Liver (tissue), 9 donors: ENCODE measurements around the gene SARM1. TPM values are rescaled to one million over a fixed set of nuclear protein-coding genes. Genes with fewer than 3 reads are reported as not detected.

Experiments
- DNase-seq: peaks from one replicate; pipeline ENCODE4 v3.0.0-alpha.2; 2017; ENCODE audit warnings: low spot score
- H3K27ac ChIP-seq, 2 donors: one replicate each; pipeline ENCODE4 v1.7.0; 2013; ENCODE audit warnings: inconsistent platforms in 2 of 2, low read length in 2 of 2, control low read depth in 1 of 2, low read depth in 1 of 2, mild to moderate bottlenecking in 1 of 2
- H3K27me3 ChIP-seq, 4 donors: one replicate each; pipeline versions ENCODE4 v1.6.1 to v1.7.0; 2013; ENCODE audit warnings: low read length in 3 of 4, inconsistent platforms in 1 of 4, mild to moderate bottlenecking in 1 of 4, moderate library complexity in 1 of 4; ENCODE audit not compliant: control insufficient read depth in 4 of 4, insufficient read depth in 4 of 4
- H3K36me3 ChIP-seq, 4 donors: one replicate each; pipeline versions ENCODE4 v1.6.1 to v1.7.0; 2013; ENCODE audit warnings: low read length in 3 of 4, mild to moderate bottlenecking in 3 of 4, low read depth in 1 of 4, moderate library complexity in 1 of 4; ENCODE audit not compliant: control insufficient read depth in 4 of 4, insufficient read depth in 3 of 4
- H3K4me1 ChIP-seq, 4 donors: one replicate each; pipeline versions ENCODE4 v1.6.1 to v1.7.0; 2013; ENCODE audit warnings: low read length in 3 of 4, mild to moderate bottlenecking in 3 of 4, moderate library complexity in 1 of 4; ENCODE audit not compliant: control insufficient read depth in 4 of 4, insufficient read depth in 4 of 4
- H3K4me3 ChIP-seq, 3 donors: one replicate each; pipeline versions ENCODE4 v1.6.1 to v1.7.0; 2013; ENCODE audit warnings: low read length in 3 of 3, control low read depth in 1 of 3, low read depth in 1 of 3, mild to moderate bottlenecking in 1 of 3
- H3K9ac ChIP-seq, 2 donors: one replicate each; pipeline ENCODE4 v1.7.0; 2013; ENCODE audit warnings: low read length in 2 of 2, mild to moderate bottlenecking in 2 of 2, moderate library complexity in 2 of 2, control low read depth in 1 of 2, low read depth in 1 of 2
- H3K9me3 ChIP-seq, 4 donors: one replicate each; pipeline versions ENCODE4 v1.6.1 to v1.7.0; 2013; ENCODE audit warnings: low read length in 3 of 4; ENCODE audit not compliant: control insufficient read depth in 4 of 4
- CTCF ChIP-seq: fragments of 150-350 bp; IDR thresholded peaks from 2 replicates; pipeline ENCODE4 v1.5.1; 2017; ENCODE audit warnings: improper control_type of control experiment, low read depth, low read length; ENCODE audit not compliant: missing input control
- FOXA1 ChIP-seq: IDR thresholded peaks from 2 replicates; pipeline ENCODE4 v1.6.1; 2016; ENCODE audit warnings: antibody characterized with exemption
- GABPA ChIP-seq, 2 donors: IDR thresholded peaks in 1 of 2; conservative IDR thresholded peaks in 1 of 2; 2 replicates each; pipeline ENCODE4 v1.6.1; 2016; ENCODE audit warnings: antibody characterized with exemption in 2 of 2, mild to moderate bottlenecking in 1 of 2, moderate library complexity in 1 of 2
- HNF4A ChIP-seq, 2 donors: conservative IDR thresholded peaks; 2 replicates each; pipeline ENCODE4 v1.6.1; 2016; ENCODE audit warnings: antibody characterized with exemption in 2 of 2, mild to moderate bottlenecking in 2 of 2
- JUND ChIP-seq, 2 donors: IDR thresholded peaks; 2 replicates each; pipeline ENCODE4 v1.6.1; 2016; ENCODE audit warnings: antibody characterized with exemption in 2 of 2
- NR2F2 ChIP-seq: IDR thresholded peaks from 2 replicates; pipeline ENCODE4 v1.6.1; 2016; ENCODE audit warnings: antibody characterized with exemption
- RAD21 ChIP-seq, 2 donors: IDR thresholded peaks; 2 replicates each; pipeline ENCODE4 v1.6.1; 2016; ENCODE audit warnings: antibody characterized with exemption in 2 of 2, mild to moderate bottlenecking in 2 of 2
- RXRA ChIP-seq, 2 donors: IDR thresholded peaks; 2 replicates each; pipeline ENCODE4 v1.6.1; 2017 to 2018; ENCODE audit warnings: antibody characterized with exemption in 2 of 2, mild to moderate bottlenecking in 1 of 2
- SP1 ChIP-seq: IDR thresholded peaks from 2 replicates; pipeline ENCODE4 v1.6.1; 2018; ENCODE audit warnings: antibody characterized with exemption, mild to moderate bottlenecking
- TAF1 ChIP-seq: conservative IDR thresholded peaks from 2 replicates; pipeline ENCODE4 v1.6.1; 2016; ENCODE audit warnings: antibody characterized with exemption, mild to moderate bottlenecking
- YY1 ChIP-seq: IDR thresholded peaks from 2 replicates; pipeline ENCODE4 v1.6.1; 2016; ENCODE audit warnings: antibody characterized with exemption, mild to moderate bottlenecking
- WGBS: extraction: QIAGEN DNeasy Blood & Tissue Kit; methylation state at CpG from one replicate; pipeline ENCODE4 v1.1.7; 2013; 5-methylcytosine and 5-hydroxymethylcytosine counted together
- polyA plus RNA-seq, 2 donors: library from polyadenylated mRNA; stranded (reverse) in 1 of 2; unstranded in 1 of 2; fragments of 200-250 nt in 1 of 2; fragments of >200 nt in 1 of 2; fragmentation: Nextera tagmentation in 1 of 2; extraction: Ambion mirVana in 1 of 2; gene quantifications; one replicate each; pipeline versions ENCODE4 v1.2.1 to v1.2.3, GENCODE V29; 2013 to 2015
- total RNA-seq, 2 donors: library from RNA; depleted of rRNA; stranded (reverse); fragments of >200 nt; gene quantifications; one replicate each; pipeline ENCODE4 v1.2.3, GENCODE V29; 2014
- TF ChIP-seq, protein P1 (sequence below): IDR thresholded peaks from 2 replicates; pipeline ENCODE4 v1.6.1; 2016; ENCODE audit warnings: antibody characterized with exemption, mild to moderate bottlenecking
- TF ChIP-seq, protein P2 (sequence below): IDR thresholded peaks from 2 replicates; pipeline ENCODE4 v1.6.1; 2016; ENCODE audit warnings: antibody characterized with exemption
- TF ChIP-seq, protein P3 (sequence below): IDR thresholded peaks from 2 replicates; pipeline ENCODE4 v1.6.1; 2016; ENCODE audit warnings: antibody characterized with exemption
- donor health status: healthy.
- donor health status: healthy.
- donor health status: healthy.
- donor health status: healthy.
- donor health status: healthy.

Gene SARM1
- total and polyA plus RNA-seq, 4 donors, result 2.4 to 5.4 (median 5.1) TPM

DNA sequence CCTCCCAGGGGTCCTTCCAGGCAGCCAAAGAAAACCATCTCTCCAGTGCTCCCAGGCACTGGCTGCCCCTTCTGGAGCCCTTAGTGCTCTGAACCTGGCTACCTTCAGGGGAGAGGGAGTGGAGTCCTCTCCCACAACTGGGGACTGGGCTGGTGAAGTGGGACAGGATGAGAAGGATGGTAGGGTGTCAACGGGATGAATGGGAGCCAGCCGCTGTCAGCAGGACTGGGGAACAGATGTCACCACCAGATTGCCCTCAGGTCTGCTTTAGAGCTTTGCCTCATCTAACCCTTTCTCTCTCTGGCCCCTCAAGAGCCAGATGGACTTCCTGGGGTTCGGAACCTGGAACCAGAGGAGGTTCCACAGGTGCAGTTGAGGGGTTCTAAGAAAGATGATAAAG is 6.0 kb upstream of the SARM1 start:
- Histone ChIP-seq H3K9ac (no peak overlapping the region), H3K4me1 (peaks cover 0 to 30% (median 24%) of the 10 kb centered on the region in 4 donors), H3K9me3 (no peaks in the 10 kb centered on the region), H3K27ac (peak overlapping the region in 1 of 2 donors; percentile 16), H3K4me3 (no peak overlapping the region), H3K27me3 (no peaks in the 10 kb centered on the region), H3K36me3 (peaks cover 11 to 36% (median 23%) of the 10 kb centered on the region in 4 donors)
- WGBS, result 45% methylated on average over 3 of the region's 3 CpGs
- TF ChIP-seq HNF4A (conservative IDR thresholded peaks at IDR 0.05) (no peak), SP1 (no peak)
- DNase-seq, result no peak

DNA sequence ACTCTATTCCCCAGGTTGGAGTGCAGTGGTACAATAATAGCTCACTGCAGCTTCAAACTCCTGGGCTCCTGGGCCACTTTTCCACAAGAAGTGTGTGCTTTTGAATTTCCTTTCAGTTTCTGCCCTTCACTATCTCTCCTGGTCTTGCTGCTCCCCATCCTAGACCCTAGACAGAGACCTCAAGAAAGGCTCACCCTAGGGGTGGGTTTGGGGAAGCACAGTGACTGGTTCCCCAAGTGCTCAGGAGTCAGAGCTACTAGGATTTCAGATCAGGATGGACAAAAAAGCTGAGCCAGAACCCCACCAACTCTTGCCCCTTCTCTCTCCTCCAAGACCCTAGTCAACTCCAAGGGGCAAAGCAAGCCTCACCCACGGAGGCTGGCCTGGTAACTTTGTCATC is 4.9 kb upstream of the SARM1 start:
- WGBS, result 58% methylated on average over 1 of the region's 1 CpG
- peak overlapping the region in 1 of 3 donors; percentile 72 for H3K4me3 ChIP-seq
- no peaks in the 10 kb centered on the region for H3K9me3 ChIP-seq
- TF ChIP-seq, protein P1, sequence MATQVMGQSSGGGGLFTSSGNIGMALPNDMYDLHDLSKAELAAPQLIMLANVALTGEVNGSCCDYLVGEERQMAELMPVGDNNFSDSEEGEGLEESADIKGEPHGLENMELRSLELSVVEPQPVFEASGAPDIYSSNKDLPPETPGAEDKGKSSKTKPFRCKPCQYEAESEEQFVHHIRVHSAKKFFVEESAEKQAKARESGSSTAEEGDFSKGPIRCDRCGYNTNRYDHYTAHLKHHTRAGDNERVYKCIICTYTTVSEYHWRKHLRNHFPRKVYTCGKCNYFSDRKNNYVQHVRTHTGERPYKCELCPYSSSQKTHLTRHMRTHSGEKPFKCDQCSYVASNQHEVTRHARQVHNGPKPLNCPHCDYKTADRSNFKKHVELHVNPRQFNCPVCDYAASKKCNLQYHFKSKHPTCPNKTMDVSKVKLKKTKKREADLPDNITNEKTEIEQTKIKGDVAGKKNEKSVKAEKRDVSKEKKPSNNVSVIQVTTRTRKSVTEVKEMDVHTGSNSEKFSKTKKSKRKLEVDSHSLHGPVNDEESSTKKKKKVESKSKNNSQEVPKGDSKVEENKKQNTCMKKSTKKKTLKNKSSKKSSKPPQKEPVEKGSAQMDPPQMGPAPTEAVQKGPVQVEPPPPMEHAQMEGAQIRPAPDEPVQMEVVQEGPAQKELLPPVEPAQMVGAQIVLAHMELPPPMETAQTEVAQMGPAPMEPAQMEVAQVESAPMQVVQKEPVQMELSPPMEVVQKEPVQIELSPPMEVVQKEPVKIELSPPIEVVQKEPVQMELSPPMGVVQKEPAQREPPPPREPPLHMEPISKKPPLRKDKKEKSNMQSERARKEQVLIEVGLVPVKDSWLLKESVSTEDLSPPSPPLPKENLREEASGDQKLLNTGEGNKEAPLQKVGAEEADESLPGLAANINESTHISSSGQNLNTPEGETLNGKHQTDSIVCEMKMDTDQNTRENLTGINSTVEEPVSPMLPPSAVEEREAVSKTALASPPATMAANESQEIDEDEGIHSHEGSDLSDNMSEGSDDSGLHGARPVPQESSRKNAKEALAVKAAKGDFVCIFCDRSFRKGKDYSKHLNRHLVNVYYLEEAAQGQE, result no peak
- TF ChIP-seq CTCF, result peak; percentile 10
- peaks cover 2 to 41% (median 33%) of the 10 kb centered on the region in 4 donors for H3K4me1 ChIP-seq
- H3K27me3 ChIP-seq, result no peaks in the 10 kb centered on the region
- H3K9ac ChIP-seq, result no peak overlapping the region
- H3K27ac ChIP-seq, result peak overlapping the region; percentile 75 to 77
- peaks cover 5 to 25% (median 12%) of the 10 kb centered on the region in 4 donors for H3K36me3 ChIP-seq
- no peak for DNase-seq

GRCh38 chr17:28367641-28368305 is 3.7 kb upstream of the SARM1 start:
- Histone ChIP-seq H3K27me3 (no peaks in the 10 kb centered on the region), H3K4me1 (peaks cover 4 to 53% (median 36%) of the 10 kb centered on the region in 4 donors), H3K4me3 (peak overlapping the region; percentile 68 to 82 (median 72)), H3K9me3 (no peaks in the 10 kb centered on the region), H3K27ac (peak overlapping the region; percentile 75 to 77), H3K9ac (peak overlapping the region in 1 of 2 donors; percentile 67), H3K36me3 (peaks cover 3 to 16% (median 8%) of the 10 kb centered on the region in 4 donors)
- WGBS, result 37% methylated on average over 21 of the region's 21 CpGs
- DNase-seq, result no peak
- TF ChIP-seq FOXA1, result no peak
- TF ChIP-seq JUND (IDR thresholded peaks at IDR 0.05), result no peak
- no peak for TF ChIP-seq SP1
- TF ChIP-seq, protein P2, sequence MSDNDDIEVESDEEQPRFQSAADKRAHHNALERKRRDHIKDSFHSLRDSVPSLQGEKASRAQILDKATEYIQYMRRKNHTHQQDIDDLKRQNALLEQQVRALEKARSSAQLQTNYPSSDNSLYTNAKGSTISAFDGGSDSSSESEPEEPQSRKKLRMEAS, result no peak
- no peak for TF ChIP-seq RXRA (IDR thresholded peaks at IDR 0.05)
- no peak for TF ChIP-seq RAD21 (IDR thresholded peaks at IDR 0.05)
- no peak for TF ChIP-seq GABPA (IDR thresholded peaks at IDR 0.05 in 1 of 2, conservative IDR thresholded peaks at IDR 0.05 in 1 of 2)
- TF ChIP-seq CTCF, result no peak
- no peak for TF ChIP-seq YY1
- TF ChIP-seq, protein P3, sequence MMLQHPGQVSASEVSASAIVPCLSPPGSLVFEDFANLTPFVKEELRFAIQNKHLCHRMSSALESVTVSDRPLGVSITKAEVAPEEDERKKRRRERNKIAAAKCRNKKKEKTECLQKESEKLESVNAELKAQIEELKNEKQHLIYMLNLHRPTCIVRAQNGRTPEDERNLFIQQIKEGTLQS, result no peak
- TF ChIP-seq, protein P1, result no peak
- TF ChIP-seq TAF1, result no peak
- TF ChIP-seq NR2F2, result no peak
